Mucosa of descending colon (tissue), 3 donors: ENCODE measurements around the gene EZR. TPM values are rescaled to one million over a fixed set of nuclear protein-coding genes. Genes with fewer than 3 reads are reported as not detected.

Experiments
- ATAC-seq: fragments of 200-7000 bp; cut with Tn5 transposase; one replicate; pipeline ENCODE4 v1.9.1; 2020; ENCODE audit warnings: mild to moderate bottlenecking, moderate library complexity
- DNase-seq, 3 donors: peaks; one replicate each; pipeline ENCODE4 v3.0.0-alpha.2; 2020
- H3K36me3 ChIP-seq: fragments of 200-600 bp; one replicate; pipeline ENCODE4 v1.8.0; 2021; ENCODE audit warnings: low read depth, mild to moderate bottlenecking
- H3K4me1 ChIP-seq: fragments of 200-600 bp; one replicate; pipeline ENCODE4 v1.8.0; 2021; ENCODE audit warnings: low read depth, mild to moderate bottlenecking
- H3K4me3 ChIP-seq: fragments of 200-600 bp; one replicate; pipeline ENCODE4 v1.8.0; 2021; ENCODE audit warnings: mild to moderate bottlenecking
- H3K9me3 ChIP-seq: fragments of 200-600 bp; one replicate; pipeline ENCODE4 v1.8.0; 2021; ENCODE audit warnings: mild to moderate bottlenecking
- intact Hi-C, 2 donors: fragments of 100-400 bp; cut with DNase I in 1 of 2; cut with micrococcal nuclease in 1 of 2; formaldehyde crosslinking; loops; one replicate each; pipeline versions ENCODE4 v1.11.0 to v1.11.1; 2022; cut with DNase I, micrococcal nuclease
- total RNA-seq, 3 donors: library from RNA; stranded (reverse); fragmentation: NEBNext Ultra II Directional in 2 of 3; extraction: Animal tissue kit (Norgen Biotek cat#: 25700) in 2 of 3; gene quantifications; one replicate each; pipeline versions ENCODE4 v1.2.1 to v1.2.4, GENCODE V29; 2021 to 2023
- TF ChIP-seq, protein P1 (sequence below): fragments of 200-600 bp; IDR thresholded peaks from one replicate; pipeline ENCODE4 v1.8.0; 2022; ENCODE audit warnings: antibody characterized with exemption, mild to moderate bottlenecking
- donor health status: DM: no; HTN: no; CAD: no; lungs with moderate emphysema.
- donor health status: DM: no; HTN: no; CAD: no.
- donor health status: DM: no; HTN: yes; CAD: no.

The EZR gene
- total RNA-seq, 3 donors from 2014 or later = 220 to 421 (median 334) TPM

DNA sequence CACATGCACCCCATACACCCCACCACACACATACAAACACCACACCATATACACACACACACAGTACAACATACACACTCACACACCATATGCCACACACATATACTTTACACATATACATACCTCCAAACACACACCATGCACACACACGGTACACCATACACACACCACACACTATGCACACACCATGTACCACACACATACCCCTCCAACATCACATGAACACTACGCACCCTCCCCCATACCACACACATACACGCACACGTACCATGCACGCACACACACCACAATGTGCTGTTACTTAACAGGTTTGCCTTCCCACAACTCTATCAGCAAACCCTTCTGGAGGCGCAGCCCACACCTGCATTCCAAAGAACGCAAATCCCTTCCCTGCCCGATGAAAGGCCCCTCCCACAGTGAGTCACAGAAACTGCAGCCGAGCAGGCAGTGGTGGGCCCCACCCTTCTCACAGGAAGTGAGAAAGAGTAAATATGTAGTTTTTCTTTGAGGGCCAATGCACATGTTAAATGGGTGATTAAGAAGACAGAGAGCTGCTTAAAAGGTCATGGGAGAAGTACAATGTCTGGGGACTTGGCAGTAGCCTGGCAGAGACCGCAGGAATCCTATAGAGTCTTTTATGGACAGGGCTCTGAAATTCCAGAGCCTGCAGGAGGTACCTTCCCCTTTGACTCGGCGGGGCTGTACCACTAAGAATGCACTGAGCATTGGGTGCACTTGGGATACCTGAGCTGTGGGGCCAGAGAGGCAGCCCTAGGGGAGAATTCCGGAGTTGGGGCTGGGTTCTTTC, 34.1 kb upstream of the EZR start:
- ATAC-seq = peak; percentile 86
- H3K4me3 ChIP-seq = no peak overlapping the region
- H3K9me3 ChIP-seq = no peaks in the 10 kb centered on the region
- peak; percentile 89 to 94 (median 93) for DNase-seq
- TF ChIP-seq, protein P1, sequence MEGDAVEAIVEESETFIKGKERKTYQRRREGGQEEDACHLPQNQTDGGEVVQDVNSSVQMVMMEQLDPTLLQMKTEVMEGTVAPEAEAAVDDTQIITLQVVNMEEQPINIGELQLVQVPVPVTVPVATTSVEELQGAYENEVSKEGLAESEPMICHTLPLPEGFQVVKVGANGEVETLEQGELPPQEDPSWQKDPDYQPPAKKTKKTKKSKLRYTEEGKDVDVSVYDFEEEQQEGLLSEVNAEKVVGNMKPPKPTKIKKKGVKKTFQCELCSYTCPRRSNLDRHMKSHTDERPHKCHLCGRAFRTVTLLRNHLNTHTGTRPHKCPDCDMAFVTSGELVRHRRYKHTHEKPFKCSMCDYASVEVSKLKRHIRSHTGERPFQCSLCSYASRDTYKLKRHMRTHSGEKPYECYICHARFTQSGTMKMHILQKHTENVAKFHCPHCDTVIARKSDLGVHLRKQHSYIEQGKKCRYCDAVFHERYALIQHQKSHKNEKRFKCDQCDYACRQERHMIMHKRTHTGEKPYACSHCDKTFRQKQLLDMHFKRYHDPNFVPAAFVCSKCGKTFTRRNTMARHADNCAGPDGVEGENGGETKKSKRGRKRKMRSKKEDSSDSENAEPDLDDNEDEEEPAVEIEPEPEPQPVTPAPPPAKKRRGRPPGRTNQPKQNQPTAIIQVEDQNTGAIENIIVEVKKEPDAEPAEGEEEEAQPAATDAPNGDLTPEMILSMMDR = no peak
- peaks cover 44% of the 10 kb centered on the region for H3K4me1 ChIP-seq
- intact Hi-C loops = no loop called here
- no peaks in the 10 kb centered on the region for H3K36me3 ChIP-seq

DNA sequence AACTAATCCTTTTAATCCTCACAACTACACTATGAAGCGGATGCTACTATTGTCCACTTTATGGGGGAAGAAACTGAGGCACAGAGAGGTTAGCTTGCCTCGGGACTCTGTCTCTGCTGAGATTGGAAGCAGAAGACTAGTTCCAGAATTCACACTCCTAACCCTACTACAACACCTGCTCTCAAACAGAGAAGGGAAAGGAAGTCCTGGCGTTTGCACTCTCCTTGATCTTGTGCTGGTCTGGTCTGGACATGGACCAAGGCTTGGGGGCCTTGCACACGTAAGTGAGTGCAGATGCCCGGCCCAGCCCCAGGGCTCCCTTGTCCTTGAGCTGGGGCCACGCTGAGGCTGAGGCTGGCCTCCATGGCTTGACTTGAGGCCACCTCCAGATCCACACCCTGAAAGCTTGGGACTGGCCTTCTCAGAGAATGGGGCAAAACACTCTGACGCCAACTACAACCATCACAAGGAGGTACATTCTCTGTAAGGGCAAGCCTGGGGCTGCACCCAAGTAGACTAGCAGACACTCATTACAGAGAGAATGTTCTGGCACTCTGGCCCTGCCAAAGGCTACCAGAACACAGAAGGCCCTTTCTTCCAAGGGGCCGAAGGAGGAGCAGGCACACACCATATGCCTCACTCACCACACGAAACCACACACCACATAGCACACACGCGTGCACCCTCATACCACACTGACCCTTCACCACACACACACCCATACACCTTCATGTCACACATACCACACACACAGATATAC, 33.3 kb upstream of the EZR start:
- peaks cover 44% of the 10 kb centered on the region for H3K4me1 ChIP-seq
- ATAC-seq (no peak), DNase-seq (no peak)

DNA sequence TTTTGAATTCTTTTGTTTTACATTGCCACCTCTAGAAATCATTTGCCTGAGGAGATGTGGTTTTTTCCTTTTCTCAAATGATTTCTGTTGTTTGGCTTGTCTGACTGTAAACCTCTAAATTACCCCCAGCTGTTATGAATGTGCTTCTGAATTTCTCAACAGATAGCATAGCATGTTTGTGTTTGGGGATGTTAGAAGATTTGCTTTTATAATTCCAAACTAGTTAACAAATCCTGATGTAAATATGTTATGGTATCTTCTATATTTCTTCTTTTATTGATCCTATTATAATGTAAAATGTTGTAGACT, 31.6 kb upstream of the EZR start:
- Histone ChIP-seq H3K9me3 (no peaks in the 10 kb centered on the region), H3K4me1 (peaks cover 44% of the 10 kb centered on the region), H3K4me3 (no peak overlapping the region), H3K36me3 (no peaks in the 10 kb centered on the region)
- no peak for DNase-seq
- intact Hi-C loops = no loop called here
- TF ChIP-seq, protein P1 = no peak
- ATAC-seq = peak; percentile 1

More for the DNA sequence above, 33.3 kb upstream of the EZR start:
- Histone ChIP-seq H3K4me3 (no peak overlapping the region), H3K36me3 (no peaks in the 10 kb centered on the region), H3K9me3 (no peaks in the 10 kb centered on the region)
- TF ChIP-seq, protein P1 = no peak
- intact Hi-C loops = no loop called here

DNA sequence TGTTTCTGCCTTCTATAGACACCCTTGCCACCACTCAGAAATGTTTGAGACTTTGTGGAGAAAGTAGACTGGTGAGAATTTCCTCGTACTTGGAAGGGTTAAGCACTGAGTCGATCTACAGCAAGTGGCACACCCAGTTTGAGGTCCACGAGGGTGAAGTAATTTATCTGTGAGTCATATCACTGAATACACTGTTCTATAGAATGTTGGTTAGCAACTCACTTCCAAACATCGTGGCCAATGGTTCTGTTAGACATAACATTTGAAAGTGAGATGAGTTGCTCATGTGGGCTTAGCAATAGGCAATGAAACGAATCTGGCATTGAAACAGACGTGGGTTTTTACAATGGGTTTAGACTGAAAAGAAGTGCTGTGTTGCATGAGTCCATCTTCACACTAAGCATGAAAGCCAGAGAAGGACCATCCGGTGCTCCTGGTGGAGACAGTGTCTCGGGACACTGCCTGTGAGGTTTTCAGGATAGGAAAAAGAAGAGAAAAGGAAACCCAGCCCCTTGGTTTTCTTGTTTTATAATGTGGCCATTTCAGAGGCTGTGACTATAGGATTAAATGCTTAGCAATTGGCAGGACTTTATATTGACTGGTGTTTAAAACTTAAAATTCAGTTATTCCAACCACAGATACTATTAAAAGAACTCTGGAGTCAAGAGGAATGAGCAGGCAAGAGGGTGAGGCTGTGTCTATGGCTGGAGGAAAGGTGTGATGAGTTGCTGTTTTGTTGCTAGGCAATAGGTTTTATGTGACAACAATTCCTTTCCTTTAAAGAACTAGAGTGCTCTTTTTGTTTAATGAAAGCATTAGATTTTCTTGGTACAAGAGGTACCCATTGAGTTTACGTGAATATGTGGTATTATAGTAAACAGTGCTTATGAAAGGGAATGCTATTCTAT, 31.0 kb upstream of the EZR start:
- H3K9me3 ChIP-seq = no peaks in the 10 kb centered on the region
- H3K4me1 ChIP-seq = peaks cover 44% of the 10 kb centered on the region
- H3K36me3 ChIP-seq = no peaks in the 10 kb centered on the region
- DNase-seq = peak in 1 of 3 donors; percentile 80
- no peak overlapping the region for H3K4me3 ChIP-seq
- TF ChIP-seq, protein P1 = no peak
- intact Hi-C loops = no loop called here
- peak; percentile 78 for ATAC-seq

DNA sequence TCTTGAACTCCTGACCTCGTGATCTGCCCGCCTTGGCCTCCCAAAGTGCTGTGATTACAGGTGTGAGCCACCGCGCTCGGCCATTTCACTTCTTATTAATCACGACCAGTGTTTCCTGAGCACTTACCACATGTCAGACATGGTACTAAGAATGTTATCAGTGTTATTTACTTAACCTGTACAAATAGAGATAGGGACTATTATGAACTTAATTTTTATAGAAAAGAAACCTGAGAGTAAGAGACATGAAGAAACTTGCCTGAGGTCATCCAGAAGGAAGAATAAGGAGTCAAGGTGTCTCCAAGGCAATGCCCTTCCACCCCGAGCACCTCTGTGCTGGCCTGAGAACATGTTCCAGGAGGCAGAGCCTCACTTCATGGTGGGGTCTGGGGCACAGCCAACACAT, 29.3 kb upstream of the EZR start:
- ATAC-seq = no peak
- H3K9me3 ChIP-seq = no peaks in the 10 kb centered on the region
- intact Hi-C loops = no loop called here
- H3K4me3 ChIP-seq = no peak overlapping the region
- TF ChIP-seq, protein P1 = no peak
- H3K4me1 ChIP-seq = peaks cover 31% of the 10 kb centered on the region
- DNase-seq = no peak
- H3K36me3 ChIP-seq = no peaks in the 10 kb centered on the region
